Measurements from ENCODE around the gene ANAPC2.

The ANAPC2 gene

GRCh38 chr9:137172901-137173795 is 15.2 kb downstream of the ANAPC2 start:
- DNase-seq, result no peak

GRCh38 chr9:137171149-137171900 is 17.0 kb downstream of the ANAPC2 start:
- no peak for DNase-seq

- DNase-seq, result no peak
These were observed 17.7 kb downstream of the ANAPC2 start for GRCh38 chr9:137170486-137171148.

GRCh38 chr9:137169896-137170358 is 18.4 kb downstream of the ANAPC2 start, which contains the start of gene LRRC26:
TSS of gene LRRC26 (minus strand) at chr9:137170051. CDS start at chr9:137169943, 108 bp downstream.
- DNase-seq, result no peak

- DNase-seq, result no peak
These were observed 19.2 kb downstream of the ANAPC2 start for GRCh38 chr9:137168904-137169856.

GRCh38 chr9:137168573-137168903 is 19.8 kb downstream of the ANAPC2 start:
- no peak for DNase-seq

- no peak for DNase-seq
These were observed 20.4 kb downstream of the ANAPC2 start for GRCh38 chr9:137167747-137168572.

- no peak for DNase-seq
These were observed 21.0 kb downstream of the ANAPC2 start for GRCh38 chr9:137167277-137167746.

GRCh38 chr9:137166380-137167229 is 21.8 kb downstream of the ANAPC2 start:
- no peak for DNase-seq

GRCh38 chr9:137165250-137165836 is 23.0 kb downstream of the ANAPC2 start:
- DNase-seq, result no peak

- no peak for DNase-seq
These were observed 23.8 kb downstream of the ANAPC2 start for GRCh38 chr9:137164370-137165249.

- DNase-seq, result no peak
These were observed 24.6 kb downstream of the ANAPC2 start for GRCh38 chr9:137163805-137164204.

GRCh38 chr9:137163365-137163715 is 25.0 kb downstream of the ANAPC2 start:
- no peak for DNase-seq

GRCh38 chr9:137162505-137163364 is 25.6 kb downstream of the ANAPC2 start:
- no peak for DNase-seq

GRCh38 chr9:137161558-137162486 is 26.5 kb downstream of the ANAPC2 start:
- no peak for DNase-seq

GRCh38 chr9:137160716-137161557 is 27.4 kb downstream of the ANAPC2 start:
- DNase-seq, result no peak

All from activated CD8-positive, alpha-beta memory T cell treated with anti-CD3 and anti-CD28 coated beads, Interleukin-2, amount 50 U/mL, for 48 hours (primary cell).